ENCODE results near the gene INAFM2. TPM values are rescaled to one million over a fixed set of nuclear protein-coding genes. Genes with fewer than 3 reads are reported as not detected.

INAFM2 gene
- total RNA-seq, 1 donor from 2014 or later = 23.6 TPM

- Mint-ChIP-seq H3K27me3 (peaks cover 46% of the 10 kb centered on the region), H3K9me3 (no peaks in the 10 kb centered on the region), H3K36me3 (no peaks in the 10 kb centered on the region), H3K4me3 (no peak overlapping the region), H3K27ac (no peak overlapping the region), H3K4me1 (ENCODE audit: unreplicated experiment) (peaks cover 12% of the 10 kb centered on the region)
- DNase-seq (ENCODE audit: extremely low spot score, unreplicated experiment) = no peak
- TF ChIP-seq CTCF (conservative IDR thresholded peaks at IDR 0.05) = no peak
Measured at GRCh38 chr15:40293905-40294895, 29.3 kb upstream of the INAFM2 start.

- Mint-ChIP-seq H3K4me3 (no peak overlapping the region), H3K27ac (no peak overlapping the region), H3K9me3 (no peaks in the 10 kb centered on the region), H3K4me1 (ENCODE audit: unreplicated experiment) (peaks cover 9% of the 10 kb centered on the region), H3K27me3 (peaks cover 36% of the 10 kb centered on the region), H3K36me3 (no peaks in the 10 kb centered on the region)
- no peak for TF ChIP-seq CTCF (conservative IDR thresholded peaks at IDR 0.05)
- DNase-seq (ENCODE audit: extremely low spot score, unreplicated experiment) = no peak
Measured at GRCh38 chr15:40295297-40295696, 28.2 kb upstream of the INAFM2 start.

GRCh38 chr15:40295877-40296560 is 27.5 kb upstream of the INAFM2 start:
- Mint-ChIP-seq H3K27me3 (peaks cover 33% of the 10 kb centered on the region), H3K27ac (no peak overlapping the region), H3K36me3 (no peaks in the 10 kb centered on the region), H3K9me3 (no peaks in the 10 kb centered on the region), H3K4me3 (no peak overlapping the region), H3K4me1 (ENCODE audit: unreplicated experiment) (peaks cover 9% of the 10 kb centered on the region)
- DNase-seq (ENCODE audit: extremely low spot score, unreplicated experiment) = no peak
- no peak for TF ChIP-seq CTCF (conservative IDR thresholded peaks at IDR 0.05)

- H3K4me1 Mint-ChIP-seq (ENCODE audit: unreplicated experiment) = peaks cover 13% of the 10 kb centered on the region
- H3K4me3 Mint-ChIP-seq = no peak overlapping the region
- no peak overlapping the region for H3K27ac Mint-ChIP-seq
- peaks cover 35% of the 10 kb centered on the region for H3K27me3 Mint-ChIP-seq
- TF ChIP-seq CTCF (conservative IDR thresholded peaks at IDR 0.05) = no peak
- DNase-seq (ENCODE audit: extremely low spot score, unreplicated experiment) = no peak
- H3K9me3 Mint-ChIP-seq = no peaks in the 10 kb centered on the region
- H3K36me3 Mint-ChIP-seq = no peaks in the 10 kb centered on the region
Measured at GRCh38 chr15:40296561-40297230, 26.8 kb upstream of the INAFM2 start.

GRCh38 chr15:40297356-40297755 is 26.1 kb upstream of the INAFM2 start:
- DNase-seq (ENCODE audit: extremely low spot score, unreplicated experiment) = no peak
- H3K4me3 Mint-ChIP-seq = no peak overlapping the region
- no peaks in the 10 kb centered on the region for H3K9me3 Mint-ChIP-seq
- TF ChIP-seq CTCF (conservative IDR thresholded peaks at IDR 0.05) = no peak
- no peak overlapping the region for H3K27ac Mint-ChIP-seq
- peaks cover 14% of the 10 kb centered on the region for H3K4me1 Mint-ChIP-seq (ENCODE audit: unreplicated experiment)
- H3K27me3 Mint-ChIP-seq = peaks cover 29% of the 10 kb centered on the region
- H3K36me3 Mint-ChIP-seq = no peaks in the 10 kb centered on the region

Data from type B pancreatic cell (in vitro differentiated cells).